GM21786 (cell line): ENCODE results near the gene MKRN1.
"Not testable (repeated sequence)": the region's sequence is repeated elsewhere in the genome, so short reads cannot be mapped to it uniquely, and the experiment has no call there.

Experiments
- ATAC-seq: cut with Tn5 transposase; IDR thresholded peaks from one replicate; pipeline ENCODE4 v1.9.1; 2021; ENCODE audit not compliant: unreplicated experiment

Gene MKRN1

DNA sequence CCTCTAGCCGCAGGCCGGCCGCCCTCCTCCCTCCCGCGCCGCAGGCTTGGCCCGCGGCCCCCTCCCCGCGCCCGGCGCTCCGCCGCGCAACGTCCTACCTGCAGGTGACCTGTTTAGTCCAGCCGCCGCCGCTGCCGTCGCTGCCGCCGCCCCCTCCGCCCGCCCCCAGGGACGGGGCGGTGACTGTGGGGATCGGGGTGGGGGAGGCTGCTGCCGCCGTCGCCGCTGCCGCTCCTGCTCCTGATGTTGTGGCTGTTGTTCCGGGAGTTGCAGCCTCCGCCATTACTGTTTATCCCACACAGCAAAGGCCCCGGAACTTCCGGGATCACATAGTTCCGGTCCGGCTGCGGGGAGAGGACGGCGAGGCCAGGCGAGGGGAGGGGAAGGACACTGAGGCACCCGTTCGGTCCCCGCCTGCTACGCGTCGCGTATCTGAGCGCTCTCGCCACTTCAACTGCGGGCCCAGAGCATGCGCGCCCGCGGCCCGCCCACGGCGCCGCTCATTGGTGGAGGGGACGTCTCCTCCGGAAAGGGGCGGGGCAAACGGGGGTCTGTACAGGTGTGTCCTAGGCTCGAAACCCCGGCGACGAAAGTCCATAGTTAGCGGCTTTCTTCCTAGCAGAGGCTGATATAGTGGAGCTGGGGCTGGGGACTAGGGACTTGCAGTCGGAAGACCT lies at the start of gene MKRN1:
Gene MKRN1, minus strand, starts transcription at position 444 of the 677 bp plus-strand sequence. Its CDS starts 161 bp downstream, at position 283.
- ATAC-seq: peak; percentile 91

- no peak for ATAC-seq
Measured at GRCh38 chr7:140526787-140527664, 47.7 kb upstream of the MKRN1 start.

- ATAC-seq: no peak
Measured at GRCh38 chr7:140526214-140526613, 46.9 kb upstream of the MKRN1 start.

- ATAC-seq: no peak
Measured at GRCh38 chr7:140525743-140526142, 46.4 kb upstream of the MKRN1 start.

DNA sequence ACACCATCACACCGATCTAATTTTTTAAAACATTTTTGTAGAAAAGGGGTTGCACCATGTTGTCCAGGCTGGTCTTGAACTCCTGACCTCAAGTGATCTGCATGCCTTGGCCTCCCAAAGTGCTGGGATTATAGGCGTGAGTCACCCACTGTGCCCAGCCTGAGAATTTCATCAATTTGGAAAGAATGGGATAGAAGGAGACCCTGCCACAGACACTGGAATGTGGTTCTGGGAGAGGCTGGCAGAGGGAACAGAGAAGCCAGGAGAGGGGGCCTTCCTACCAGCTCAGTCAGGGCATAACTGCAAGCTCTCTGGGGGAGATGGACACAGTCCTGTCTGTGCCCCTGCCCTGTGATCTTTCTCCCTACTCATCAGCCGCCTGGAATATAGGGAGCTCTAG lies 42.1 kb upstream of the MKRN1 start:
- ATAC-seq: no peak

DNA sequence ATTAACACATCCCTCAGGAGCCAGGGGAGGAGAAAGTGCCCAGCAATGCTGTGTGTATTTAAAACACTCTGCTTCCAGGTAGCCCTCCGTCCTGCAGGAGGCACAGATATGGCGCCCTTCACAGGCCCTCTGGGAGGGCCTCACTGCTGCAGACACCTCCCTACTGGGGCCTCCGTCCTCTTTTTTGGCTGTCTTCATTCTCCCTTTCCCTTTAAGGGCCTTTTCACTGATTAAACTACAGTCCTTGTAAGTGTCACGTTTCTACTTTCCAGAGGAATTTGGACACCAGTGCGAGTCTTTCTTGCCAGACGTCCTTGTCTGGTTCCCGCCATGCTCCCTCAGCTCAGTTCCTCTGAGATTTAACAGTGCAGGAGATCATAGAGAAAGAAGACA lies 39.7 kb upstream of the MKRN1 start:
- ATAC-seq: no peak

DNA sequence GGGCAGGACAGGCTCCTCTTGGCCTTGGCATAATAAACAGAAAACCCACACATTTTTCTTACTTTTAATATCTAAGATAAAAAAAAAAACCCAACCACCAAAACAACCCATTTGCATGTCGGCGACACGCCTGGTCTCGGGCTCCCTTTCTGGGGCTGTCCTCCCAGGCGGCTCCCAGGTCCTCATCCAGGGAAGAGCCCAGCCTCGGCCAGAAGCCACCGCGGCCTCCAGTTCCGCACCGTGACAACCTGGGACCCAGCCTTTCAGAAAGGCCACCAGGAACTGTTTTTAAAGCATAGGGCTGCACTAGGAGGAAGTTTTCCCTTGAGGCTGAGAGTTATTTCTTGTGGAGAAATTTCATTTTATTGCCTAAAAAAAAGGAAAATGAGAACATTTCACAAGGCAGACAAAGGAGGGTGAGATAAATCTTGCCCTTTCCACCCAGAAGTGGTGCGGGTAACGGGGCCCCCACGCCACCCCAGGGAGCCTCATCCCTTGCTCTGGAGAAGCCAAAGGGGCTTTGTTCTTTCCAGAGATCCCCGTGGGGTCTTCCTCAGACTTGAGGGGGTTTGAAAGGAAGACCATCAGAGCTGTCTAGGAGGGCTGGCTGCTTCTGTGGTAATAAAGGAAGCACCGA lies 39.2 kb upstream of the MKRN1 start:
- ATAC-seq: no peak

DNA sequence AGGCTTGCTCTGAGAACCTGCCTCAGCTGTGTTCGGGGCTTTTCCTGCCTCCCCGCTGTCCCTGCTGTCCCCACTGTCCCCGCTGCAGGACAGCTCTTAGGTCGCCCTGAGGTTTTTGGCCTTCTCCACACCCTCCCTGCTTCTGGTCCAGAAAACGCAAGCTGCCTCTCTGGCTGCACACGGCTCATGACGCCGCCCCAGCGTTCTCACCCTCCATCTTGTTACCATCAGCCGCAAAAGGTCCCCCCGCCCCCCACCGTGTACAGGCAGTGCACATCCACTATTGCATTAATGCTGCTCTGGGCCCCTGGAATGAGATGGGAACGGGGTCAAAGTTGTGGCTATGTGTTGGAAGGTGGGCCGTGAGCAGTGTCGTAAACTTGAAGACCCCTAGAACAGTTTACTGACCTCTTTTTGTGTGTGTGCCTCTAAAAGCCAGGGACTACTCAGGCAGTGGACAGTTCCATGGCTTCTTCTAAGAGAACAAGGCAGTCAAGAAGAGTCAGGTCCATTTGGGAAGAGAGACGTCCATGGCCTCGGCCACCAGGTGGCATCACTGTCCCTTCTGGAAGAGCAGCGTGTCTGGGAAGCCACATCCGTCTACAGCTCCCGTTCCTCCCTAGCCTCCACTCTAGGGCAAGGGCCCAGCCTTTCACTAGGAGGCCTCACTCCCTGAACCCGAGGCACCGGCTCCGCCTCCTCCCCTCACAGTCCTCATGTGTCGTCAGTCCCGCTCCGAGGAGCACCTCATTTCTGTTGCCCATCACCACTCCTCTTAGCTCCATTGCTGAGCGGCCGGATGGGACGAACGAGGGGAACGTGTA lies 38.5 kb upstream of the MKRN1 start:
- ATAC-seq: peak; percentile 71

DNA sequence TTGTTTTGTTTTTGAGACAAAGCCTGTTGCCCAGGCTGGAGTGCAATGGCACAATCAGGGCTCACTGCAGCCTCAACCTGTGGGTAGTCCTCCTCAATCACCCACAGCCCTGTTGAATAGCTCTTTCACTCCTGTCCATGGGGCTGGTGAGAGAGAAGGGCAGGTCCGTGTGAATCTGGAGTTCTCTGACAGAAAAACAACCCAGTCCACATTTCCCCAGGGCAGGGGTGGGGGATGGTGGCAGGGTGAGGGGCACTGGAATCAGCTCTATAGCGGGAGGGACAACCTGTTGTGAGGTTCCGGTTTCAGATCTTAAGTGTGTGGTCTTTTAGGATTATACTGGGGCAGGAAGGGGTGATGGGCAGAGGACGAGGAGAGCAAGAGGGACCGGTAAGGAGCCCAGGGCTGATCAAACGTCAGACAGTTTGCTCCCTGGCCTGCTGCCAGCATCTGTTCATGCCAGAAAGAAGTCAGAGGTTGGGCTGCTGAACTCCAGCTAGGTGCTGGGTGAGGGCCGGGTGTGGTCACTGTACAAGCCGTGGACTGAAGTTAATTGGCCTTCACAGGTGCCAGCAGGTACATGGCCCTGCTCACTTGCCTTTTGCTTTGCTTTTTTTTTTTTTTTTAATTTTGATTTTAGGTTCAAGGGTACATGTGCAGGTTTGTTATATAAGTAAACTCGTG lies 33.2 kb upstream of the MKRN1 start:
- ATAC-seq: no peak

DNA sequence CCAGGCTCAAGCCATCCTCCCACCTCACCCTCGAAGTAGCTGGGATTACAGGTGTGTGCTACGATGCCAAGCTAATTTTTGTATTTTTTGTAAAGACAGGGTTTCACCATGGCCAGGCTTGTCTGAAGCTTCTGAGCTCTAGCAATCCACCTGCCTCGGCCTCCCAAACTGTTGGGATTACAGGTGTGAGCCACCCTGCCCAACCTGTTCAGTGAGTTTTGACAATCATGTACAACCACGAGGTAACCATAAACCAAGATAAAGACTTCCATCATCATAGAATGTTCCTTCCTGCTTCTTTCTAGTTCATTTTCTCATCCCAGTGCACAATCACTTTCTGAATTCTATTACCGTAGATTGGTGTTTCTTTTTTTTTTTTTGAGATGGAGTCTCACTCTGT lies 30.5 kb upstream of the MKRN1 start:
- ATAC-seq: no peak

DNA sequence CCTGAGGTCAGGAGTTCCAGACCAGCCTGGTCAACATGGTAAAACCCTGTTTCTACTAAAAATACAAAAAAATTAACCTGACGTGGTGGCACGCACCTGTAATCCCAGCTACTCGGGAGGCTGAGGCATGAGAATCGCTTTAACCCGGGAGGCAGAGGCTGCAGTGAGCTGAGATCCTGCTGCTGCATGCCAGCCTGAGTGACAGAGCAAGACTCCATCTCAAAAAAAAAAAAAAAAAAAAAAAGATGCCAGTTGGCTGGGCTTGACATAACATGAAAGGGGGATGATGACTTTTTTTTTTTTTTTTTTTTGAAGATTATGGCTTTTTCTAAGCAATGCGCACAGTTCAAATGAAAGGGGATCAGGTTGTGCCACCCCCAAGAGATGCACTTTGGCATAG lies 28.3 kb upstream of the MKRN1 start:
- ATAC-seq: not testable (repeated sequence)

DNA sequence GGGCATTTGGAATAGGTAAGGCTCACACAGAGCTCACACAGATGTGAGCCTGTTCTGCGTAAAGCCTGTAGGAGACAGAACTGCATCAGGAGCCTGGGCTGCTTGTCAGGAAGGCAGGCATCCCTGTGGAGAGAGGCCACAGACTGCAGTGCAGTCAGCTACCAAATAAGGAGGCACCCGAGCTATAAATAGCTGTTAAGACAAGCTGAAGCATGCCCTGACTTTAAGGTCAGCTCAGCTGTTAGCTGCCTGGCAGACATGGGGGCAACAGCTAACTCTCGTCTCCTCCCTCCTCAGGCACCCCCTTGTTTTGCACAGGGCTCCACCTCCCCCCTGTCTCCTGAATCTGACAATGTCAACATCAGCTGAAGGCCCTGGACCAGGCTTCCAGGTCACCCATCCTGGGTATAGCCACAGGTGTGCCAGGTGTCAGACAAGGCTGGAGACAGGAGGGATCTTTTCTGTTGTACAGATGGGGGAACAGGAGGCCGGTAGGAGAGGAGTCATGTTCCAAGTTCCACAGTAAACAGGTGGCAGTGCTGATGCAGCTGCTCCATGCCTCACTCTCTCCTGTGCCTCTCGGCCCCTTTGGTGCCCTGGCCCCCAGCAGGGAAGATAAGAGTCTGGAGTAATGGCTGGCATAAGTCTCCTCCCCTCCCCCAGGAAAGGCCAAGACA lies 27.6 kb upstream of the MKRN1 start:
- no peak for ATAC-seq

DNA sequence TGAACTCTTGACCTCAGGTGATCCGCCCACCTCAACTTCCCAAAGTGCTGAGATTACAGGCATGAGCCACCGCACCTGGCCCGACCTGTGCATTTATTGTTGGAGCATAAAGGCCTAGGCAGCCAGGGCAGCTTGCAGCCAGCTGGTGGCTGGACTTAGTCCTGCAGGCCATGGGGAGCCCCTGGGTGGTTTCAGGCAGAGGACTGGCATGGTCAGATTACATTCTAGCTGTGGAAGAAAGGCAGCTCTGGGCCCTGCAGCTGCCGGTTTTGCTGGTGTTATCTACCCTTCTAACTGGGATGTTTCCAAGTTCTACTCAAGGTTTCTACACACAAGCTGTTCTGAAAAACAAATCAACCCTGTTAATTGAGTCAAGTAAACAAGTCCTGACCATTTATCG lies 22.7 kb upstream of the MKRN1 start:
- no peak for ATAC-seq

DNA sequence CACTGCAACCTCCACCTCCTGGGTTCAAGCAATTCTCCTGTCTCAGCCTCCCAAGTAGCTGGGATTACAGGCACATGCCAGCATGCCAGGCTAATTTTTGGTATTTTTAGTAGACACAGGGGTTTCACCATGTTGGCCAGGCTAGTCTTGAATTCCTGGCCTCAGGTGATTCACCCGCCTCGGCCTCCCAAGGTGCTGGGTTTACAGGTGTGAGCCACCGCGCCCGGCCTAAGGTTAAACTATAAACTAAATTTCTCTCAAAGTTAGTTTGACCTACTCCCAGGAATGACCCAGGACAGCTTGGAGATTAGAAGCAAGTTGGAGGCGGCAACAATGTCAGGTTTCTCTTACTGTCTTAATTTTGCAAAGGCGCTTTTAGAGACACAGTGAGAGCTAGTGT lies 18.5 kb upstream of the MKRN1 start:
- ATAC-seq: not testable (repeated sequence)

DNA sequence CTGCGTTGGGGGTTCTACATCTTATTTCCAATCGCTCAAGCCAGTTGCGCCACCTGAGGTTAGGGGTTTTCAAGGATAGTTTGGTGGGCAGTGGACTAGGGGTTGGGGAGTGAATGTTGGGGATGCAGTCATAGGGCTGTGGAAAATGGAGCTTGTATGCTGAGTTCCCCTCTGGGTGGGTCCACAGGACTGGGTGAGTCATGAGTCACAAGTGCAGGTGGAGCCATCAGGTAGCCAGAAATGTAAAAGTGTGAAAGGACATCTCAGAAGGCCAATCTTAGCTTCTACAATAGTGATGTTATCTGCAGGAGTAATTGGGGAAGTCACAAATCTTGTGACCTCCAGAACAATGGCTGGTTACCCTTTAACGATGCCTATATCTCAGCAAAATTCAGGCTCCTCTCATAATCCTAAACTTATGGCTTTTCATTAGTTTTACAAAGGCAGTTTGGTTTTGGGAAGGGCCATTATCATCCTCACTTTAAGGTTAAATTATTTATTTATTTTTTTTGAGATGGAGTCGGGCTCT lies 18.0 kb upstream of the MKRN1 start:
- ATAC-seq: no peak

GRCh38 chr7:140495514-140496097 lies 16.3 kb upstream of the MKRN1 start:
- no peak for ATAC-seq

GRCh38 chr7:140494867-140495266 lies 15.6 kb upstream of the MKRN1 start:
- no peak for ATAC-seq

GRCh38 chr7:140489026-140489359 lies 9.7 kb upstream of the MKRN1 start:
- ATAC-seq: no peak

DNA sequence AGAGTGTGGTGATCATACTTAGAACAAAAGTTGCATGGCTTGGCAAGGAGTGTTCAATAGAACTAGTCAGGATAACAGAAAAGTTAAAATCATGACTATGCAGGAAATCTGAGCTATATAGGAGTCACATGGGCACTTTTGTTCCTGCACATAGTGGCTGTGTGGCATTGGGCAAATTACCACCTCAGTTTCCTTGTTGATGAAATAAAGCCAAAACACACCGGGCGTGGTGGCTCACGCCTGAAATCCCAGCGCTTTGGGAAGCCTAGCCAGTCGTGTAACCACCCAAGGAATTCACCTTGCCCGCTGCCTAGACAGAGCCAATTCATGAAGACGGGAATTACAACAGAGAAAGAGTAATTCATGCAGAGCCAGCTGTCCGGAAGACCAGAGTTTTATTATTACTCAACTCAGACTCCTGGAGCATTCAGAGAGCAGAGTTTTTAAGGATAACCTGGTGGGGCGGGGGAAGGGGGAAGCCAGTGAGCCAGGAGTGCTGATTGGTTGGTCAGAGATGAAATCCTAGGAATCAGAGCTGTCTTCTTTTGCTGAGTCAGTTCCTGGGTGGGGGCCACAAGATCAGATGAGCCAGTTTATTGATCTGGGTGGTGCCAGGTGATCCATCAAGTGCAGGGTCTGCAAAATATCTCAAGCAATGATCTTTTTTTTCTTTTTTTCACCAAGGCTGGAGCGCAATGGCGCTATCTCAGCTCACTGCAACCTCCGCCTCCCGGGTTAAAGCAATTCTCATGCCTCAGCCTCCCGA lies 6.4 kb upstream of the MKRN1 start:
- no peak for ATAC-seq
